Right cardiac atrium (tissue), 5 donors: Measurements from ENCODE around the gene ANO10. TPM values are rescaled to one million over a fixed set of nuclear protein-coding genes. Genes with fewer than 3 reads are reported as not detected.

Source experiments
- ATAC-seq, 2 donors: fragments of 200-7000 bp; cut with Tn5 transposase; one replicate each; pipeline versions ENCODE4 v1.8.0 to v1.9.1; 2020; ENCODE audit warnings: moderate library complexity in 2 of 2, mild to moderate bottlenecking in 1 of 2
- DNase-seq, 3 donors: peaks; one replicate each; pipeline ENCODE4 v3.0.0-alpha.2; 2020
- H3K27ac ChIP-seq: one replicate; pipeline ENCODE4 v1.5.1; 2013; ENCODE audit warnings: mild to moderate bottlenecking, low read length, control low read depth, moderate library complexity
- H3K27me3 ChIP-seq: one replicate; pipeline ENCODE4 v1.6.1; 2013; ENCODE audit not compliant: control insufficient read depth, insufficient read depth
- H3K4me1 ChIP-seq: one replicate; pipeline ENCODE4 v1.6.1; 2013; ENCODE audit warnings: low read length; ENCODE audit not compliant: control insufficient read depth, insufficient read depth
- H3K4me3 ChIP-seq: one replicate; pipeline ENCODE4 v1.5.1; 2013; ENCODE audit warnings: low read length, control low read depth
- H3K9me3 ChIP-seq: one replicate; pipeline ENCODE4 v1.6.1; 2013; ENCODE audit warnings: low read length; ENCODE audit not compliant: control insufficient read depth
- WGBS: extraction: QIAGEN DNeasy Blood & Tissue Kit; methylation state at CpG from one replicate; pipeline ENCODE4 v1.1.7; 2013; 5-methylcytosine and 5-hydroxymethylcytosine counted together
- intact Hi-C, 4 donors: fragments of 100-400 bp; cut with DNase I; formaldehyde crosslinking; loops; one replicate each; pipeline versions ENCODE4 v1.11.0 to v1.14.0; 2022 to 2023
- polyA plus RNA-seq: library from polyadenylated mRNA; stranded (reverse); fragments of 200-250 nt; gene quantifications from one replicate; pipeline ENCODE4 v1.2.3, GENCODE V29; 2013
- total RNA-seq, 4 donors: library from RNA; stranded (reverse); fragmentation: NEBNext Ultra II Directional; extraction: Animal tissue kit (Norgen Biotek cat#: 25700); gene quantifications; one replicate each; pipeline ENCODE4 v1.2.1, GENCODE V29; 2021
- donor health status: healthy with polysubstance abuse.
- donor health status: DM: no; HTN: yes; CAD: no.
- donor health status: DM: no; HTN: no; CAD: no.
- donor health status: DM: no; HTN: yes; CAD: no; lungs with severe emphysema.
- donor health status: DM: yes; HTN: yes; CAD: no.

Gene ANO10
- total and polyA plus RNA-seq, 5 donors: 9.3 to 16.5 (median 15.8) TPM

- Histone ChIP-seq H3K4me1 (peaks cover 16% of the 10 kb centered on the region), H3K27me3 (no peaks in the 10 kb centered on the region), H3K4me3 (no peak overlapping the region), H3K9me3 (no peaks in the 10 kb centered on the region), H3K27ac (peak overlapping the region; percentile 17)
- intact Hi-C loops: no loop called here
- DNase-seq (no peak), ATAC-seq (no peak)
- 98% methylated on average over 1 of the region's 1 CpG for WGBS
These were observed 230.2 kb downstream of the ANO10 start for GRCh38 chr3:43391621-43392020.

- 98% methylated on average over 1 of the region's 1 CpG for WGBS
- peak; percentile 8 to 47 for ATAC-seq
- intact Hi-C loops: no loop called here
- Histone ChIP-seq H3K27ac (peak overlapping the region; percentile 83), H3K4me3 (no peak overlapping the region), H3K27me3 (no peaks in the 10 kb centered on the region), H3K4me1 (peaks cover 16% of the 10 kb centered on the region), H3K9me3 (no peaks in the 10 kb centered on the region)
- DNase-seq: no peak
These were observed 231.6 kb downstream of the ANO10 start for GRCh38 chr3:43390255-43390588.

DNA sequence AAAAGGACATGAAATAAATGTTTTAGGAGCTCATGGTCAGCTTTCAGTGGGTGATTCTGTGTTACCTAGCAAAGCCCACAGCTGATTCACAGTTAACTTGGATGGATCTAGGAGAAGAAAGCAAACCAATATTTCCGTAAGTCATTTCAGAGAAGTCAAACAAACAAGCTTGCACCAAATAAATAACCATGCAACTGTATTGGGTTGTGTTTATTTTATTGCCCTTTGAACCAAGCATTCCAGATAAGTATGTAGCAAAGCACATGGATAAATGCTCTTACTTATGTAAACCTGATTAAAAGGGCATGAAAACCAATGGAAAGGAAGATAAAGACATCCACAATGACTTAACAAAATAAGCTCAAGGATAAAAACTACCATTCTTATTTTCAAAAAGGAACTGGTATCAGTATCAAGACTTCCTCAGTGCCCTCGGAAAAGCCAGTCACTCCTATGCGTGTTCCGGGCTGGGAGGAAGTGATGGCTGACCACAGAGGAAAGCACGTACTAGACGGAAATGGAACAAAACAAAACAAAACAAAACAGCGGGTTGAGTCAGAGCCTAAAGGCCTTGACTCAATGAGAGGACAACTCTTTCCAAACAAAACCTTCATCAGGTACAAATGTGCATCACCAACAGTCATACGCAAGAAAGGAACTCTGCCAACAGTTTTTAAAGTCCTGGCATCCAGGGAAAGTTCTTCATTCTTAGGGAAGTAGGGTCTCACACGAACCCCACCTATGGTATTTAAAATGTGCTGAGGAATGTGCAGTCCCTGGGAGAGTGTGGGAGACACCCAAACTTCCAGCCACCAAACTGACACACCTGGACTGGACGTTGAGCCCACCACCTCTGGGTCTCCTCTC is 232.2 kb downstream of the ANO10 start:
- intact Hi-C loops: loop anchor here in 1 of 4 donors (10.0 kb wide), 1 partner anchor 115 kb away; no protein-coding TSS in a partner anchor
- H3K27me3 ChIP-seq: no peaks in the 10 kb centered on the region
- ATAC-seq (peak; percentile 80 to 86), DNase-seq (peak; percentile 64 to 75 (median 74))
- no peaks in the 10 kb centered on the region for H3K9me3 ChIP-seq
- H3K4me3 ChIP-seq: no peak overlapping the region
- peaks cover 16% of the 10 kb centered on the region for H3K4me1 ChIP-seq
- WGBS: 54% methylated on average over 10 of the region's 10 CpGs
- peak overlapping the region; percentile 83 for H3K27ac ChIP-seq

GRCh38 chr3:43388915-43389314 is 232.9 kb downstream of the ANO10 start:
- DNase-seq: no peak
- Histone ChIP-seq H3K27me3 (no peaks in the 10 kb centered on the region), H3K9me3 (no peaks in the 10 kb centered on the region), H3K4me1 (peaks cover 15% of the 10 kb centered on the region), H3K27ac (no peak overlapping the region), H3K4me3 (no peak overlapping the region)
- ATAC-seq: no peak
- intact Hi-C loops: loop anchor here in 1 of 4 donors (10.0 kb wide), 1 partner anchor 116 kb away; no protein-coding TSS in a partner anchor

- Histone ChIP-seq H3K27me3 (no peaks in the 10 kb centered on the region), H3K4me3 (no peak overlapping the region), H3K27ac (no peak overlapping the region), H3K9me3 (no peaks in the 10 kb centered on the region), H3K4me1 (peaks cover 9% of the 10 kb centered on the region)
- DNase-seq (no peak), ATAC-seq (peak; percentile 25 to 54)
- intact Hi-C loops: loop anchor here in 1 of 4 donors (10.0 kb wide), 1 partner anchor 117 kb away; no protein-coding TSS in a partner anchor
- 59% methylated on average over 5 of the region's 5 CpGs for WGBS
These were observed 233.6 kb downstream of the ANO10 start for GRCh38 chr3:43388175-43388574.

GRCh38 chr3:43379343-43379742 is 242.5 kb downstream of the ANO10 start:
- H3K27ac ChIP-seq: peak overlapping the region; percentile 48
- H3K4me3 ChIP-seq: no peak overlapping the region
- intact Hi-C loops: loop anchor here in 1 of 4 donors (10.0 kb wide), 1 partner anchor 215 kb away; no protein-coding TSS in a partner anchor
- H3K27me3 ChIP-seq: no peaks in the 10 kb centered on the region
- ATAC-seq: peak; percentile 45 to 61
- H3K4me1 ChIP-seq: peaks cover 2% of the 10 kb centered on the region
- 55% methylated on average over 3 of the region's 3 CpGs for WGBS
- peak in 1 of 3 donors; percentile 45 for DNase-seq
- H3K9me3 ChIP-seq: no peaks in the 10 kb centered on the region

DNA sequence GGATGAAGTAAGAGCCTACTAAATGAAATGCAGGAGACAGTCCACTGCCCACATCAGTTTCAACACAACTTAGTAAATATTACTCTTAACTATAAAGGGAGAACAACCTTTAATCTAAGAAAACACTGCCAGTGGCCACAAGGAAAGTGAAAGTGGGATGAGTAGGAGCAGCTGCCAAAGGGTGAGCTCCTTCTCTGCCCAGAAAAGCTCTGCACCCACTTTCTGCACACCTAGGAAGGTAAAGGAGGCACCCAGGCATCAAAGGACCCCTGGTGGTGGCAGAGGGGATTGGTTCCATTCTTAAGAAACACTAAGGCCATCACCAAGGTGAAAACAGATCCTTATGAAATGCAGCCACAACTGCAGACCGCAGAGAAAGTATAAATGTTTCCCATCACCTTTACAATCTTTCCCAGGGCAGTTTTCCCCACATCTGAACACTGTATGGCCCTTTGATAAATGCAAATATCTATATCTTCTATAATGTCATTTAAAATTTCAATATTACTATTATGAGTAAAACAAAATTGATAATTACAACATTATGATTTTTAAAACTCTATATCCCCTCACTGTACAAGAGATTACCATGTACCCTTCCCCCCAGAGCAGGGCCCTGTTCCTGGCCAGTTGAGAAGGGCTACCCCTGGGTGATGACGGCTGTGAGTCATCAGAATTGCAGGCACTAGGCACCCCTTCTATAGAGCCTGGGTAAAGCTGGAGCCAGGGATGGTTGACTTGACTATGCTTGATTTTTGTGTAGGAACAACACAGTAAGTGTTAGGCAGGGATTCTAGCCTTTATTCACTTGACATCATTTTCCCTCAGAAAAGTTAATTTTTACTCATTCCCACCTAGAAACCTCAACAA is 243.5 kb downstream of the ANO10 start:
- peak; percentile 22 to 51 for ATAC-seq

DNA sequence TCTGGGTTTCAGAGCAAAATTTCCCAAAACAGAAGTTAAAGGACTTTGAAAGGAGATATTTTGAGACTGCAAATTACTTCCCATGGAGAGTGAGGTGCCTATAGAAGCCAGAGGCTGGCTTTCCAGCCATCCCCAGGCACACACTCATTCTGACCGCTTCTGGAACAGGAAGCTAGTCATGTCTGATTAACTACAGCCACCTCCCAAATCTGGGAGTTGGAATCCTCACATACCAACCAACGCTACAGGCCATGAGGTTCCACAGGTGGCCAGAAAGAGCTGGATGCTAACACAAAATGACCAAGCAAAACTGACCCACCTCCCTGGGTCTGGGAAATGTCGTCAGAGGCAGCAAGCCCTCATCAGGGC is 248.3 kb downstream of the ANO10 start:
- H3K27ac ChIP-seq: no peak overlapping the region
- DNase-seq (no peak), ATAC-seq (peak in 1 of 2 donors; percentile 63)
- no peaks in the 10 kb centered on the region for H3K9me3 ChIP-seq
- WGBS: 84% methylated on average over 3 of the region's 3 CpGs
- no peaks in the 10 kb centered on the region for H3K27me3 ChIP-seq
- no peaks in the 10 kb centered on the region for H3K4me1 ChIP-seq
- intact Hi-C loops: loop anchor here in 1 of 4 donors (10.0 kb wide), 1 partner anchor 209 kb away; no protein-coding TSS in a partner anchor
- H3K4me3 ChIP-seq: no peak overlapping the region

More for the DNA sequence above, 243.5 kb downstream of the ANO10 start:
- WGBS: 93% methylated on average over 2 of the region's 2 CpGs
- intact Hi-C loops: loop anchor here in 1 of 4 donors (10.0 kb wide), 1 partner anchor 214 kb away; no protein-coding TSS in a partner anchor
- Histone ChIP-seq H3K27me3 (no peaks in the 10 kb centered on the region), H3K4me1 (peaks cover 2% of the 10 kb centered on the region), H3K9me3 (no peaks in the 10 kb centered on the region), H3K4me3 (no peak overlapping the region), H3K27ac (no peak overlapping the region)
- DNase-seq: peak in 1 of 3 donors; percentile 59

DNA sequence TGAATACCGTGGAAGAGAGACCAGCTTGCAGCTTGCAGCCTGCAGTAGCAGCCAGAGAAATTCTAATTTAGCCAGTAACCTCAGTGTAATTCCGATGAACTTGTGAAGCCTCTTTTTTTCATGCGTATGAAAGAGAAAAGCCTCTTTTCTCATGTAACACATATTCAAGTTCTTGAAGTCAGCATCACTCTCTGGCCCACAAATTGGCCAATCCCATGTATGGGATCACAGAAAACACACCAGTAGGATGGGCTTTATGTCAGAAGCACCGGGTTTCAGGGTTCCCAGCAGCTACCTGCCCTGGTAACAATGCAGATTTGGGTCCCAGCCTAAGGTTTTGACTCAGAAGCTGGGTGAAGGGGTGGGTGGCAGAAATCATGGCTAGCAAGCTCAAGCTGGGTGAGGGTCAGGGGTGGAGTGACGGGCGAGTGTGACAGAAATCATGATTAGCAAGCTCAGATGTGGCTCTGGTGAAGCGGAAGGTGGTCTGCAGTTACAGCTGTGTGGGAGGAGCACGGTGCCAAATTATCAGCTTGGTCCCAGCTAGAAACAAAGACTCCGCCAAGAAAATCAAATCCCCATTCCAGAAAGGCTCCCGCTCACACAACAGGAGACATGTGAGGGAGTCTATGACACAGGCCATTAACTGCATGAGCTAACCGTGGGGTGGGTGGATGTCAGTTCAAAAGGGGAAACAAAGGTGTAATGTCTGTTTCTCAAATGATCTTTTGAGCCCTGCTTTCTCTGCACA is 248.8 kb downstream of the ANO10 start:
- 68% methylated on average over 11 of the region's 11 CpGs for WGBS
- H3K4me3 ChIP-seq: no peak overlapping the region
- ATAC-seq: peak in 1 of 2 donors; percentile 73
- peak in 1 of 3 donors; percentile 41 for DNase-seq
- intact Hi-C loops: loop anchor here in 1 of 4 donors (10.0 kb wide), 1 partner anchor 208 kb away; no protein-coding TSS in a partner anchor
- H3K27me3 ChIP-seq: no peaks in the 10 kb centered on the region
- no peak overlapping the region for H3K27ac ChIP-seq
- H3K9me3 ChIP-seq: no peaks in the 10 kb centered on the region
- no peaks in the 10 kb centered on the region for H3K4me1 ChIP-seq

- WGBS: 96% methylated on average over 10 of the region's 10 CpGs
- intact Hi-C loops: loop anchor here in 1 of 4 donors (10.0 kb wide), 1 partner anchor 207 kb away; no protein-coding TSS in a partner anchor
- Histone ChIP-seq H3K9me3 (no peaks in the 10 kb centered on the region), H3K4me1 (no peaks in the 10 kb centered on the region), H3K4me3 (no peak overlapping the region), H3K27ac (no peak overlapping the region), H3K27me3 (no peaks in the 10 kb centered on the region)
- DNase-seq: no peak
- ATAC-seq: no peak
These were observed 249.6 kb downstream of the ANO10 start for GRCh38 chr3:43372007-43372740.
